Omental fat pad (tissue), 4 donors: ENCODE measurements around the gene ZNF407. TPM values are rescaled to one million over a fixed set of nuclear protein-coding genes. Genes with fewer than 3 reads are reported as not detected.
"Not testable (repeated sequence)": the region's sequence is repeated elsewhere in the genome, so short reads cannot be mapped to it uniquely, and the experiment has no call there.

Experiments
- ATAC-seq: fragments of 150-250 bp; one replicate; pipeline ENCODE4 v1.9.1; 2016; ENCODE audit warnings: mild to moderate bottlenecking, moderate library complexity; ENCODE audit not compliant: low FRiP score
- DNase-seq: peaks from one replicate; pipeline ENCODE4 v3.0.0-alpha.2; 2019; ENCODE audit warnings: low spot score
- total RNA-seq, 4 donors: library from RNA; depleted of rRNA; stranded (reverse); fragments of >200 nt; gene quantifications; one replicate each; pipeline ENCODE4 v1.1.0, GENCODE V29; 2016
- TF ChIP-seq, protein P1 (sequence below), 3 donors: fragments of 450-650 bp; IDR thresholded peaks; one replicate each; pipeline ENCODE4 v1.5.1; 2016 to 2017; ENCODE audit warnings: antibody characterized with exemption in 3 of 3, mild to moderate bottlenecking in 3 of 3, moderate library complexity in 2 of 3

ZNF407 gene
- total RNA-seq, 4 donors from 2014 or later = 13.4 to 26.7 (median 19.7) TPM

DNA sequence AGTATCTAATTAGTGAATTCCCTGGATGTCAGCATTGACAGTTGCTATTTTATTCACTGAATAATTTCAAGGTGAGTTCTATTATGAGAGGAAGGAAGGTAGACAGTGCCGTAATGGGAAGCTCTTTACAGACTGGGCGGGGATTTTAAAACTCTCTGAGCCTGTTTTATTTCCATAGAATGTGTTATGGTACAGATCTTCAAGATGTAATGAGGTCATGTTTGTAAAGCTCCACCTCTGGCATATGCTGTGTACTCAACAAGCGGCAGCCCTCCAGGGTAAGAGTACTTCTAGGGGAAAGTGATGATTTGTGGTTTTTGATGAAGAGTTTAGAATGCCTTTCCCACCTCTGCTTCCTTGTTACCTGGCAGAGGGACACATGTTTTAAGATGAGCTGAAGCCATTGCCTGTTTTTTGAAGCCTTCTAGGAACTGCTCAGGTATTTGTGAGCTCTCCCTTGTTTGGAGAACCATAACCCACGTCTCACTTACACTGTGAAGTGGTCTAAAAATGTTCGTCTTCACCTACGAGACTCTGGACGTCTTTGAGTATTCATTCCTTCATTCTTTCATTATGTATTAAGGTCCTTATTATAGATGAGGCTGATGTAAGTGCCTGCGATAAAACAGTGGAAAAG is 360.0 kb downstream of the ZNF407 start:
- ATAC-seq (no peak), DNase-seq (no peak)
- TF ChIP-seq, protein P1, sequence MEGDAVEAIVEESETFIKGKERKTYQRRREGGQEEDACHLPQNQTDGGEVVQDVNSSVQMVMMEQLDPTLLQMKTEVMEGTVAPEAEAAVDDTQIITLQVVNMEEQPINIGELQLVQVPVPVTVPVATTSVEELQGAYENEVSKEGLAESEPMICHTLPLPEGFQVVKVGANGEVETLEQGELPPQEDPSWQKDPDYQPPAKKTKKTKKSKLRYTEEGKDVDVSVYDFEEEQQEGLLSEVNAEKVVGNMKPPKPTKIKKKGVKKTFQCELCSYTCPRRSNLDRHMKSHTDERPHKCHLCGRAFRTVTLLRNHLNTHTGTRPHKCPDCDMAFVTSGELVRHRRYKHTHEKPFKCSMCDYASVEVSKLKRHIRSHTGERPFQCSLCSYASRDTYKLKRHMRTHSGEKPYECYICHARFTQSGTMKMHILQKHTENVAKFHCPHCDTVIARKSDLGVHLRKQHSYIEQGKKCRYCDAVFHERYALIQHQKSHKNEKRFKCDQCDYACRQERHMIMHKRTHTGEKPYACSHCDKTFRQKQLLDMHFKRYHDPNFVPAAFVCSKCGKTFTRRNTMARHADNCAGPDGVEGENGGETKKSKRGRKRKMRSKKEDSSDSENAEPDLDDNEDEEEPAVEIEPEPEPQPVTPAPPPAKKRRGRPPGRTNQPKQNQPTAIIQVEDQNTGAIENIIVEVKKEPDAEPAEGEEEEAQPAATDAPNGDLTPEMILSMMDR (IDR thresholded peaks at IDR 0.05) = no peak

DNA sequence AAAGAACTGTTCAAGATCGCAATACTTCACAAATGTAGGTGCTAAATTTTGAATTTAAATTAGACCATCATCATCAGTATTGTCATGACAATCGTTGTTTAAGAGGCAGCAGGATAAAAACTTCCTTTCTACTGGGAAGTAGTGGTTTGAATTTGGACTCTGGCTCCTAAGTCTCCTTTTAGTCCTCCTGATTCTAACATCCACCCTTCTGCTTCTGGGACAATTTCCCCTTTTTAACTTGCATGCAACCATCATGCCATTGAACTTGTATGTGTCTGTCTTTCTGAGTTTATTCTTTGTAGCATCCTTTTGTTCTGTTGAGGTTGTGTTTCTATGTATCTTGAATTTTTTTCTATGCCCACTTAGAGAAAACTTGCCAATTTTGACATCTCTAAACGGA is 361.5 kb downstream of the ZNF407 start:
- DNase-seq (no peak), ATAC-seq (no peak)
- TF ChIP-seq, protein P1 (IDR thresholded peaks at IDR 0.05) = no peak

DNA sequence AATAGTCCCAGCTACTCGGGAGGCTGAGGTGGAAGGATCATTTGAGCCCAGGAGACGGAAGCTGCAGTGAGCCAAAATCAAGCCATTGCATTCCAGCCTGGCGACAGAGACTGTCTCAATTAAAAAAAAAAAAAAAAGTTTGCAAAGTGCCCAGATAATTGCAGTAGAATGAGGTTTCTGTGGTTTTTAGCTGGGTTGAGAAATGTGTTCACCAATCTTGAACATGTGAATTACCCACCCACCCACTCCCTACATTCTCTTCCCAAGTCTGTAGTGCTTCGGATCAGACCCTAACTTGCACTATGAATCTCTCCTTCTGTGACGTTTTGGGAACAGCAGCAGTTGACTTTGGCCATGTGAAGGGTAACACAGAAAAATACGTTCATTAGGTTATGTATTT is 363.9 kb downstream of the ZNF407 start:
- no peak for ATAC-seq
- TF ChIP-seq, protein P1 (IDR thresholded peaks at IDR 0.05) = no peak
- DNase-seq = no peak

DNA sequence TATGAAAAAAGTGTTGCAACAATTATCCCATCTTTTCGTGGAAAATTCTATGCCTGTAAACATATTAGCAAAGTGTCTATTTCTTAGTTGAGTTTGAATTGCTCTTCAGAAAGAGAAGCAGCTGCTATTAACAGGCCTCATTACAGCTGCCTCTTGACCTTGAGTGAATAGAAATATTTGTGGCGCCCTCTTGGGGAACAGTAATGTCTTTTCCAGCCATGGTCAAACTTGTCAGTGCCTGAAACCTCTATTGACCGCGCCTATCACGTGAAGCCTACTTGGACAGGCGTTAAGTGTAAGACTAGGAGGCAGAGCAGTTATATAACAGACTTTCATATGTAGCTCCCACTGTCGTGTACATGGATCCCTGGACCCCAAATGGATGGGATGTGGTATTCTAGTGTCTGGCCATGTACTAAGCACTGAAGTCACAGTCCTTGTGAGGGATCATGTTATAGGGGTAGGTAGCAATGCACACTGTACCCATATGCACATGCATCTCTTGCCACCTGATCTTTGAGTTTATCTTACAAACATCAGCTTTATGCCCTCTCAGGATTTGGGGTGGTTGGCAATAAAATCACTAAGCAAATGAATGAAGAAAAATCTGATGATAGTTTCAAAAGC is 366.3 kb downstream of the ZNF407 start:
- ATAC-seq (no peak), DNase-seq (no peak)
- TF ChIP-seq, protein P1 (IDR thresholded peaks at IDR 0.05) = no peak

DNA sequence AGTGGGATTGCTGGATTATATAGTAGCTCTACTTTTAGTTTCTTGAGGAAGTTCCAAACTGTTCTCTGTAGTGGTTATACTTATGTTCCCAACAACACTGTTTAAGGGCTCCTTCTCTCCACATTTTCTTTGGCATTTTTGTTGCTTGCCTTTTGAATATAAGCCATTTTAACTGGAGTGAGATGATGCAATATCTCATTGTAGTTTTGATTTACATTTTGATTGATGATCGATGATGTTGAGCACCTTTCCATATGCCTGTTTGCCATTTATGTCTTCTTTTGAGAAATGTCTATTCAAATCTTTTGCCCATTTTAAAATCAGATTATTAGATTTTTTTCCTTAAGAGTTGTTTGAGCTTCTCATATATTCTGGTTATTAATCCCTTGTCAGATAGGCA is 368.0 kb downstream of the ZNF407 start:
- no peak for DNase-seq
- TF ChIP-seq, protein P1 (IDR thresholded peaks at IDR 0.05) = no peak
- ATAC-seq = no peak

DNA sequence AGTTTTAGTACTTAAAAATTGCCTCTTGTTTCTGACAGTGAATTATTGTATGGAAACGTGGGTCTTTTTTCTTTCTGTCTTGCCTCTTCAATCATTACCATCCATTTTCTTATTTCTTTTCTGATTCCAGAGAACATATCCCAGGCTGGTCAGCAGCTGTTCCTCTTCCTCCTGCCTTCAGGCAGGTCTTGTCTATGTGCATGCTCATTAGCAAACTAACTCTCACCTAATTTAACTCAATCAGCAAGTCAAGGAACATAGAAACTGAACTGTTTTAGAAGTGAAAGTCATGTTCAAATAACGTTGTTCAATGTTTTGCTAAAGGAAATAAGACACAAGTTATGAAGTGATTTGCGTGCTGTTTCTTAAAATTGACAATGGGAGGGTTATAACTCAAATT is 369.8 kb downstream of the ZNF407 start:
- ATAC-seq (no peak), DNase-seq (no peak)
- TF ChIP-seq, protein P1 (IDR thresholded peaks at IDR 0.05) = no peak

DNA sequence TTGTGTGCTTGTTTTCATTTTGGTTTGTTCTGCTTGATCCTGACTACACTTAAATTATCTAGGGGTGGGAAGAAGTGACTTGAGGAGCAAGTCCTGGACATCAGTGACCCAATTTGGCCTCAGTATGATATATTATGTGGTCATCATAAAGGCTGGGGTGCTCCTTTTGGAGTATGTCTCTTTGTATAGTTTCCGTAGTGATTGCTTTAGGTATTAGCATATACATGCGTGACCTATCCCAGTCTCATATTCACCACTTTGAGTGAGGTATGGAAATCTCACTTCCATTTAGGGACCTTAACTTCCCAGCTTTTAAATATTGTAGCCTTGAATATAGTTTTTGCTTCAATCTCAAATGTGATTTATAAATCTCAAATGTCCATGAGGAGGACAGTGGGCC is 370.3 kb downstream of the ZNF407 start:
- no peak for DNase-seq
- TF ChIP-seq, protein P1 (IDR thresholded peaks at IDR 0.05) = no peak
- no peak for ATAC-seq

DNA sequence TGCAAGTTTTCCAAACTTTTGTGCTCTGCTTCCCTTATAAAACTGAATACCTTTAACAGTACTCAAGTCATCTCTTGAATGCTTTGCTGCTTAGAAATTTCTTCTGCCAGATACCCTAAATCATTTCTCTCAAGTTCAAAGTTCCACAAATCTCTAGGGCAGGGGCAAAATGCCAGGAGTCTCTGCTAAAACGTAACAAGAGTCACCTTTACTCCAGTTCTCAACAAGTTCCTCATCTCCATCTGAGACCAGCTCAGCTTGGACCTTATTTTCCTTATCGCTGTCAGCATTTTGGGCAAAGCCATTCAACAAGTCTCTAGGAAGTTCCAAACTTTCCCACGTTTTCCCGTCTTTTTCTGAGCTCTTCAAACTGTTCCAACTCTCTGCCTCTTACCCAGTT is 373.7 kb downstream of the ZNF407 start:
- not testable (repeated sequence) for ATAC-seq

DNA sequence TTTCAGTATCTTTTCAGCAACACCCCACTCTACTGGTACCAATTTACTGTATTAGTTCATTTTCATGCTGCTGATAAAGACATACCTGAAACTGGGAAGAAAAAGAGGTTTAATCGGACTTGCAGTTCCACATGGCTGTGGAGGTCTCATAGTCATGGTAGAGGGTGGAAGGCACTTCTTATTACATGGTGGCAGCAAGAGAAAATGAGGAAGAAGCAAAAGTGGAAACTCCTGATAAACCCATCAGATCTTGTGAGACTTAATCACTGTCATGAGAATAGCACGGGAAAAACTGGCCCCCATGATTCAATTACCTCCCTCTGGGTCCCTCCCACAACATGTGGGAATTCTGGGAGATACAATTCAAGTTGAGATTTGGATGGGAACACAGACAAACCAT is 374.1 kb downstream of the ZNF407 start:
- not testable (repeated sequence) for DNase-seq, ATAC-seq

More for the DNA sequence above, 373.7 kb downstream of the ZNF407 start:
- not testable (repeated sequence) for DNase-seq
